NB4 (cell line): ENCODE measurements around the gene SDE2.

Experiments
- DNase-seq: peaks from one replicate; pipeline ENCODE4 v3.0.0; 2010; ENCODE audit warnings: low read depth
- H3K4me3 ChIP-seq: one replicate; pipeline ENCODE4 v1.5.1; 2011; ENCODE audit warnings: mild to moderate bottlenecking, low read depth, low read length, moderate library complexity
- CTCF ChIP-seq: IDR thresholded peaks from one replicate; pipeline ENCODE4 v1.5.1; 2012; ENCODE audit warnings: low read depth, low read length
- MYC ChIP-seq: IDR thresholded peaks from 2 replicates; pipeline ENCODE4 v1.6.1; 2011; ENCODE audit warnings: low read depth, low read length
- POLR2A ChIP-seq: IDR thresholded peaks from 2 replicates; pipeline ENCODE4 v1.6.1; 2011; ENCODE audit warnings: mild to moderate bottlenecking; ENCODE audit not compliant: insufficient read length; ENCODE audit errors: extremely low read depth
- TF ChIP-seq, protein P1 (sequence below): IDR thresholded peaks from 2 replicates; pipeline ENCODE4 v1.6.1; 2011; ENCODE audit warnings: low read depth, low read length

The SDE2 gene

GRCh38 chr1:225999227-225999911, at the start of gene SDE2:
Gene SDE2, minus strand, starts transcription at chr1:225999343. Its CDS starts 31 bp downstream, at chr1:225999312.
- DNase-seq = peak; percentile 99
- TF ChIP-seq POLR2A = peak; percentile 97
- no peak for TF ChIP-seq CTCF
- TF ChIP-seq, protein P1, sequence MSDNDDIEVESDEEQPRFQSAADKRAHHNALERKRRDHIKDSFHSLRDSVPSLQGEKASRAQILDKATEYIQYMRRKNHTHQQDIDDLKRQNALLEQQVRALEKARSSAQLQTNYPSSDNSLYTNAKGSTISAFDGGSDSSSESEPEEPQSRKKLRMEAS = 0 out of 2 replicates have a peak, but pooled peaks have one; percentile 8
- TF ChIP-seq MYC = peak; percentile 49
- peak within 1 kb of the TSS; percentile 80 for H3K4me3 ChIP-seq

DNA sequence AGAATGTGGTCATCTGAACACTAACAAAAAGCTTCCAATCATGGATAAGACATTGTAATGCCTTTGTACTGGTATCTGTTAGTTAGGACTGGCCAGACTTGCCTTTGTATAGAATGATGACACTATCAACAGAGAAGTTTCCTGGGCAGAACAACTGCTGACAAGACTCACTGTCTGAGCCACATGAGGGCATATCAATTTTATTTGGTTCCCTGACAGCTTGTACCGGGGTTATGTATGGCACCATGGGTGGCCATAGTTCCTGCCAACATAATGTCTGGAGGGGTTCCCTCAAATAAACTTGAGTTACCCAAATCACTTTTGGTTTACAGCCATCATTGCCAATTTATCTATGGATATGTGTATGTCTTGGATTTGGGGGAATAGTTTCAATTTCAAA, 49.7 kb upstream of the SDE2 start:
- TF ChIP-seq MYC = no peak
- TF ChIP-seq, protein P1 = no peak
- TF ChIP-seq CTCF = no peak
- TF ChIP-seq POLR2A = no peak
- DNase-seq = no peak
- no peak overlapping the region for H3K4me3 ChIP-seq

DNA sequence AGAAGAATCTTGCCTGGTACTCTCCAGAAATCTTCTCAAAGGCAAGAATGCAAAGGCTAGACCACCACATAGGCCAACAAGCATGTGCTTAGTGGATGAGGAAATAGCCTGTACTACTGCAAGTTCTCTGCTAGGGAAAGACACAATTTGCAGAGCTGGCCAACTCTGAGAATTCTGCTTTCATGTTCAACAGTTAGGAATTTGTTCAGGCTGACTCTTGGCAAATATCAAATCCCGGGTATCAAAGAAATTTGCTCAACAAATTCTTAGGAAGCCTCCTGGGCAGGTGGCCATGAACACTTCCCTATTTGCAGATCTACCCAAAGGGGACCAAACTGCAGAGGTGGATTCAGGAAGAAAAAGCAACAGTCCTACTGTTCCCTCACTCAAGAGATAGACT, 48.4 kb upstream of the SDE2 start:
- no peak for TF ChIP-seq POLR2A
- no peak for TF ChIP-seq CTCF
- 0 out of 2 replicates have a peak, but pooled peaks have one; percentile 36 for TF ChIP-seq MYC
- TF ChIP-seq, protein P1 = peak; percentile 44
- DNase-seq = no peak
- H3K4me3 ChIP-seq = no peak overlapping the region

DNA sequence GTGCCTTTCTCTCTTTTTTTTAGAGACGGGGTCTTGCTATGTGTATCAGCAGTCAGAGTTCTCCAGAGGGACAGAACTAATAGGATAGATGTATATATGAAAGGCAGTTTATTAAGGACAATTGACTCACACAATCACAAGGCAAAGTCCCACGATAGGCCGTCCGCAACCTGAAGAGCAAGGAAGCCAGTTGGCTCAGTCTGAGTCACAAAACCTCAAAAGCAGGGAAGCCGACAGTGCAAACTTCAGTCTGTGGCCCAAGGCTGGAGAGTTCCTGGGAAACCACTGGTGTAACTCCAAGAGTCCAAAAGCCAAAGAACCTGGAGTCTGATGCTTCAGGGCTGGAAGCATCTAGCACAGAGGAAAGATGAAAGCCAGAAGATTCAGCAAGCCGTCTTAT, 47.1 kb upstream of the SDE2 start:
- no peak overlapping the region for H3K4me3 ChIP-seq
- TF ChIP-seq POLR2A (no peak), CTCF (no peak), MYC (no peak)
- TF ChIP-seq, protein P1 = no peak
- DNase-seq = no peak

DNA sequence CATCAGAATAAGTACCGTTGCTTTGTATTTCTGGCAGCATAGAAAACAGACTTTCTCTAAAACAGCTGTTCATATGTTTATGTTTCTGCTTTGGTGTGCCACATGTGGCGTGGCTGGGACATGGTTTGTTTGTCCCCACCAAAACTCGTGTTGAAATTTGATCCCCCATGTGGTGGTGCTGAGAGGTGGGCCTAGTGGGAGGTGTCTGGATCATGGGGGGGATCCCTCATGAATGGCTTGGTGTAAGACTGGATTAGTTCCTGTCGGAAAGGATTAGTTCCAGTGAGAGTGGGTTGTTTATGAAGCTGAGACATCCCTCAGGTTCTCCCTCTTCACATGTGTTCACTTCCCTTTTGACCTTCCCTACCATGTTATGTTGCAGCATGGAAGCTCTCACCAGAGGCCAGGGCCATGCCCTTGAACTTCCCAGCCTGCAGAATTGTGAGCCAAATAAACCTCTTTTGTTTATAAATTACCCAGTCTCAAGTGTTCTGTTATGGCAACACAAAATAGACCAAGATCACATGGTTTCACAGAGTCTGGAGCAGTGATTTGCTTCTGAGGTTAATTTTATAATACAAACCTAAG, 45.5 kb upstream of the SDE2 start:
- TF ChIP-seq POLR2A (no peak), CTCF (no peak)
- DNase-seq = no peak
- no peak overlapping the region for H3K4me3 ChIP-seq

DNA sequence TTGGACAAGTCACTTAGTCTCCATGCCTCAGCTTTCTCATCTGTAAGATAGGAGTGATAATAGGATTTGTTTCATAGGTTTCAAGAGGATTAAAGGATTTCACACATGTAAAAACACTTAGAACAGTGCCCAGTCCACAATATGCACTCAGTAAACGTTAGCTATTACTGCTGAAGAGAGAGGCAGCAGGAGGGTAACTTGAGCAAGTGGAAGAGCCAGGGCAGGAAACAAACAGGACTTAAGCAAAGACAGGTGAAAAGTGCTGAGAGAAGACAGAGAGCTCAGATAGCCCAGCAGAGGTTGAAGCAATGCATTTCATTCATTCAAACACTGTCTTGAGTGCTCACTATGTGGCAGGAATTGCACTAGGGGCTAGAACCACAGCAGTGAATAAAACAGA, 42.3 kb upstream of the SDE2 start:
- no peak for TF ChIP-seq MYC
- no peak for TF ChIP-seq POLR2A
- TF ChIP-seq CTCF = no peak
- TF ChIP-seq, protein P1 = no peak
- DNase-seq = no peak
- no peak overlapping the region for H3K4me3 ChIP-seq
